HTR-8/SVneo (cell line): ENCODE data around the gene RGPD8.
"Not testable (repeated sequence)": the region's sequence is repeated elsewhere in the genome, so short reads cannot be mapped to it uniquely, and the experiment has no call there.

Experiments
- DNase-seq: peaks from one replicate; pipeline ENCODE4 v3.0.0; 2011; ENCODE audit warnings: low spot score, mixed read lengths; ENCODE audit not compliant: insufficient read length
- FAIRE-seq: peaks from 2 replicates; lab custom pipeline; 2011; peaks lifted over from hg19 to GRCh38; lab: Jason Lieb, UNC

RGPD8 gene

GRCh38 chr2:112433480-112433879 lies at the start of gene RGPD8:
RGPD8 (minus strand) TSS chr2:112433645; CDS start chr2:112433453, 192 bp downstream.
- not testable (repeated sequence) for DNase-seq

GRCh38 chr2:112483042-112483473 lies 49.6 kb upstream of the RGPD8 start:
- FAIRE-seq, result peak; percentile 69
- DNase-seq, result peak; percentile 71

More at GRCh38 chr2:112433480-112433879, at the start of gene RGPD8:
- not testable (repeated sequence) for FAIRE-seq

DNA sequence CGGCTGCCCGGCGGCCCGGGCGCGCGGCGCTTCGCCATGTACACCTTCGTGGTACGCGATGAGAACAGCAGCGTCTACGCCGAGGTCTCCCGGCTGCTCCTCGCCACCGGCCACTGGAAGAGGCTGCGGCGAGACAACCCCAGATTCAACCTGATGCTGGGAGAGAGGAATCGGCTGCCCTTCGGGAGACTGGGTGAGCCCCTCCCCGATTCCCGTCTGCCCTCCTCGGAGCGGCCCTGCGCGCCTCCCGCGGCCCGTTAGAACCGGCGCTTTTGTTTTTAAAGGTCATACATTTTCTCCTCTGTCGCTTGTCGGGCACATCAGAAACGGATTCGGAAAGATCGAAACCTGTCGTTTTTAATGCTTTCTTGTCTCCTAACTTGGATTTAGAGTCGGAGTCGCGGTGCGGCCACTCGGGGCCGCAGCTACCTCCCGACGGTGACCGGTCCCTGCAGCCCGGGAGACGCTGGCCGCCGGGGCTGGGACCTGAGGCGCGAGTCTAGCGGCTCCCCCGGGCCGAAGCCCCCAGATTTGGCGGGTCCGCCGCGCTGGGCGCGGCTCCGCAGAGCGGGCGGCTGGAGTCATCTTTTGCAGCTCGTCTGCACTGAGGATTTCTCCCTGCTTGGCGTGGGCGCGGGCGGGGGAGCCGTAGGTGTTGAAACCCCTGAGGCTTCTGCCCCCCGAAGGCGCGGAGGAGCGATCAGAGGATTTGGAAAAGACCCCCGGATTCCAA lies 49.0 kb upstream of the RGPD8 start:
- FAIRE-seq (no peak), DNase-seq (peak; percentile 51)

GRCh38 chr2:112481528-112482233 lies 48.2 kb upstream of the RGPD8 start, which contains the start of gene TTL:
TTL (plus strand) TSS chr2:112482156; CDS start chr2:112482345, 189 bp downstream.
- peak; percentile 65 for DNase-seq
- no peak for FAIRE-seq

DNA sequence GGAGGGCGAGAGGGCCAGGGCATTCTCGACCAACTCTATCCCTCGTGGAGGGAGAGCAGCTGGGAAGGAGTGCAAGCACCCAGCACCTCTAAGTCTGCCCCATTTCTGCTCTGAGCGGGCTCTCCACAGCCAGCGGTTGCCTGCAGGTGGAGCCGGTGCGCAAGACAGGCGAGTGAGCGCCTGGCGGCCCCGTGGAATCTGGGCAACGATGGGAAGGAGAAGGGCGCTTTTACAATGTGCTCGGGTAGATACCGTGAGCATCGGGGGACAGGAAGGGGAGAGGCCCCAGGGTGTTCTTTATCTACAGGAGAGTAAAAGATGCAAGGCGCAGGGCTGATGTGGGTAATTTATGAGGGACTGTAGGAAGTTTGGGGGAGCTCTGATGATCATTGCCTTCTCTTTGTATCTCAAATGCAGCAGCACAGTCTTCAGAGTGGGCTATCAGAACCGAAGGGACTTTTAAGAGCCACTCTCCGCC lies 47.6 kb upstream of the RGPD8 start:
- FAIRE-seq (no peak), DNase-seq (peak; percentile 87)

DNA sequence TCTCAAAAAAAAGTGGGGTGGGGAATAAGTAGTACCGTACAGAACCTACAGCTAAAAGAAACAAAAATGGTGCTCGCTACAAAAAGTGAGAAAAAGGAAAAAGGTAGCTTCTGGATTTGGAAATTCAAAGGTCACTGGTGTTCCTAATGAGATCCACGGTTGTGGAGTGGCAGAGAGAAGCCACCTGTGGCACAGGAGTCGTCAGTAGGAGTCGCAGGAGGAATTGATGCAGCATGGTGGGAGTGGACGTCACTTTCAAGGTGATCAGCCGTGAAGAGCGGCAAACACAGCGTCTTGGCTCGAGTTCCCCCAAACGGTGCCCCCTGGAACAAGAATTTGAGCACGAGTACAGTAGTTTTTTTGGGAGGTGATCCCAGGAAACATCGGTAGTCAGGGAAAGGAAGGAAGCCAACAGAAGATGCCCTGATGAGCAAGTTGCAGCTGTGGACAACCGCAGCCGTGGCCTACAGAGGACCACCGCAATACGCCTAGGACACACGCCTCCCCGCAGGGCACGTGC lies 47.1 kb upstream of the RGPD8 start:
- peak; percentile 30 for DNase-seq
- no peak for FAIRE-seq

- FAIRE-seq (no peak), DNase-seq (no peak)
These were observed 43.0 kb upstream of the RGPD8 start for GRCh38 chr2:112476434-112476833.

DNA sequence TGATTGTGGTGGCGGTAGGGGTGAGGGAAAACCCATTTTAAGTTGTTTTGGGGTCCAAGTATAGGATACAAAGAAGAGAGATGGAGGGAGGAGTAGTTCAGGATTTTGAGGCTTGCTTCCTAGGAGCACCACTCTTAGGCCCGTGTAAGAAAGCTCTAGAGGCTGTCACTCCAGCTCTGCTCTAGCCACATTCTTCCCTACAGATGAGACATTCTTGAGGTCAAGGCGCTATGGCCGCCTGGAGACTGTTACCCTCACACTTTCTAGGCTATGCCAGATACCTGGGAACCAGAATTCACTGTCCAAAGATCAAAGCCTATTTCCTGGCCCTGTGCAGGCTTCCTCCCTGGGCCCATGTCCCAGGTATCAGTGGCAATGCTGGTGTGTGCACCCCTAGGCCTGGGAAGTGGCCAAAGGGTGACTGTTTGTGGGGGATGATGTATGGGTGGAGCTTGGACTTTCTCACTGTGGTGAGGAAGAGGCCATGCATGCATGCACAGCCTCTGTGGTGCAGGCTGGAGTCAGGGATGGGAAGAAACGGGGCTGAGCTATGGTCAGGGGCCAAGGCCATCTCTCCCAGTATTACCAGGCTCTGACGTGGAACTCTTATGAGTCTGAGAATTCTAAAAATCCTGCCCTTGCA lies 41.5 kb upstream of the RGPD8 start:
- FAIRE-seq (no peak), DNase-seq (no peak)

DNA sequence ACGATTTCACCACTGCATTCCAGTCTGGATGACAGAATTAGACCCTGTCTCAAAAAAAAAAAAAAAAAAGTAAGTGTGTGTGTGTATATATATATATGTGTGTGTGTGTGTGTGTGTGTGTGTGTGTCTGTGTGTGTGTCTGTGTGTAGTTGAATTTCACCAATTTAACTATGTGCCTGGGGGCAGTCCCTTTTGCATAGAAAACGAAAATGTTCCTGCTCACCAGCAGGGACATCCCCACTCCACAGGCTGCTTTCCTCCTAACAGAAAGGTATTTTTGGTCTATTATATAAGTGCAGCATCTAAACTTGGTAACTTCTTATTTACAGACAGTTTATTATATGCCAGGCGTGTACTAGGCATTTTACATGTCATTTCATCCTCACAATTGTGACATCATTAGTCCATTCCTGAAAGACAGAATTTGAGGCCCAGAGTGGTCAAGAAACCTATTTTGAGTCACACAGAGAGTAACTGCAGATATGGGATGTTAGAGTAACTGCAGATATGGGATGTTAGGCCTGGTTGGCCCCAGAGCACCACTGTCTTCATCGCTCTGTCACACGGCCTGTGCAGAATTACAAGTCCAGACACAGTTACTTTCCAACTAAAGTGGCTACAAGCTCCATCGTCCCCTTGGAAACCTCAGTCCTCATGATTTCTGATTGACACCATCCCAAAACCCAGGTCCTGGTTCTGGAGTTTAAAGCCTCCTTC lies 39.3 kb upstream of the RGPD8 start:
- no peak for DNase-seq
- FAIRE-seq, result no peak

DNA sequence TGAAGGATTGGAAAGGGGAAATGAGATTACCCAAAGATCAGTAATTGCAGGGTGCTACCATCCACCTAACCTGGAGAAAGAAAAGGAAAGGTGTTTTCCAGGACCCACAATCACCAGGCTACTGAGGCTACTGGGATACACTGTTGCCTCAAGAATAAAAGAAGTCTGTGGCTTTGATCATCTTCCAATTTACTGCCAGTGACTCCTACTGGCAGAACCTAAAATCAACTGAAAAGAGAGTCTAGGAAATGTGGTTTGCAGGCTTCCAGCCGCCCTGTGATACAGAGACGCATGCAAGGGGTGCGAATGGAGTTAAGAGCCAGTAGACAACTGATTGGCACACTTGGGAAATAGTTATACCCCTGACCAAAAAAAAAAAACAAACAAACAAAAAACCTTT lies 31.9 kb upstream of the RGPD8 start:
- no peak for FAIRE-seq

GRCh38 chr2:112463256-112463655 lies 29.8 kb upstream of the RGPD8 start:
- DNase-seq, result no peak
- no peak for FAIRE-seq

More for the DNA sequence above, 31.9 kb upstream of the RGPD8 start:
- no peak for DNase-seq

DNA sequence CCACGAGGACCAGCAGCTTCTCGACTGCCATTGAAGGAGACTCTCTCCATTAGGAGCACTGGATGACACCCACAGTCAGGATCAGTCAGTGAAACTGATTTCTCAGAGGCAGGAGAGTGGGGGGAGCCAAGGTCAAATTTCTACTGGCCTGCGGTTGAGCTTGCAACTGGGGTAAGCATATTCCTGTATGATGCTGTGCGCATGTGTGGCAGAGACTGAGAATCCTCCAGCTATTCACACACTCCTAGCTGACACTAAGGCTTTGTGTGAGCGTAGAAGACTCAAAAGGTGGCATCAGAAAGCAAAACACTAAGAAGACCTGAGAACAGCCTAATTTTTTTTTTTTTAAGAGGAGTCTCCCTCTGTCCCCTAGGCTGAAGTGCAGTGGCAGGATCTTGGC lies 28.7 kb upstream of the RGPD8 start:
- FAIRE-seq, result no peak
- no peak for DNase-seq

DNA sequence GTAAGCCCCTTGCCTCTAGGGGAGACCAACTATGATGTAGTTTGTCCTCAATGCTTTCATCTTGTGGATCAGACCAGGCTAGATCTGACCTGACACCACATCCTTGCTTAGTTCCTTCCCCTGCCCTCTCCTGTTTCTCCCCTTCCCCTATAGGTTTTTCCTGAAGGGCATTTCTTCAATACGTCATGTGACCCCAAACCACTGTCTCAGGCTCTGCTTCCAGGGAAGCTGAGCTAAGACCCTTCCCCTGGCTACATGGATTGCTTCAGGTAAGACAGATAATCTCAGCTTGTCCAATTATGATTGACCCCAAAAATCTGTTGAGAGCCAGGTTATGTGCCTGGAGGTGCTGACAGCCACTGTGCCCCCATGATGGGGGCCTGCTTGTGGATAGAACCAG lies 25.9 kb upstream of the RGPD8 start:
- no peak for FAIRE-seq
- DNase-seq, result no peak

- FAIRE-seq, result no peak
- no peak for DNase-seq
These were observed 21.1 kb upstream of the RGPD8 start for GRCh38 chr2:112454586-112454985.

GRCh38 chr2:112451317-112451716 lies 17.9 kb upstream of the RGPD8 start:
- DNase-seq, result no peak
- FAIRE-seq, result no peak

DNA sequence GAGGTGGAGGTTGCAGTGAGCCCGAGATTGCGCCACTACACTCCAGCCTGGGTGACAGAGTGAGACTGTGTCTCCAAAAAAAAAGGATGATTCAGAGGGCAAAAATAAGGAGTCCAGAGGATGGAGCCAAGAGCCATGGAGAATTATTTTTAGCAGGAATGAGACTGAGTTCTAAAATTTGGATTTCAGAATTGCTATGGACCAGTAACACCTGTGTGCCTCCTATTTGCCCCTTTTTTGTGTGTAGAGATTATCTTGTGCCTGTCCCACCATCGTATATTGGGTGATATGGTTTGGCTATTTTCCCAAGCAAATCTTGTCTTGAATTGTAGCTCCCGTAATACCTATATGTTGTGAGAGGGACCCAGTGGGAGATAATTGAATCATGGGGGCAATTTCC lies 16.4 kb upstream of the RGPD8 start:
- DNase-seq (no peak), FAIRE-seq (no peak)

- DNase-seq, FAIRE-seq: not testable (repeated sequence)
These were observed 10.8 kb upstream of the RGPD8 start for GRCh38 chr2:112444256-112444655.

- not testable (repeated sequence) for FAIRE-seq, DNase-seq
These were observed 5.3 kb upstream of the RGPD8 start for GRCh38 chr2:112438603-112439261.

DNA sequence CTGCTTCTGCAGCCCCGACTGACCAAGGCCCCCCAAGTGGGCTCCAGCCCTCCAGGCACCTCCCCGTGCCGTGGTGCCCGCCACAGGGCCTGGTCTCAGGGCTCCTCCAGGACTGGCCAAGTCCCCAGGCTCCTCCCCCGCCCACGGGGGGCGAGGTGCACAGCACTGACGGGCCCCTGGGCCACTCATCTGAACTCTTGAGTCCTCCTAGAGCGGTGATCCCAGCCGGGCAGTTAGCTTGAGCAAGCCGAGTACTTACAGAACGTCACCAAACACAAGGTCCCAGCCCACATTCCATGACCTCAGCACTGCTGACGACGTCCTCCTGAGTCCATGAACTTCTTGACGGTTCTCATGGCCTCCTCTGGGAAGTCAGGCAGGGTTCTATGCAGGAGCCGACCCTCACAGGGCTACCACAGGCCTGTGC lies 4.0 kb upstream of the RGPD8 start:
- not testable (repeated sequence) for FAIRE-seq, DNase-seq
